IMR-90 (cell line): ENCODE measurements around the gene PAEP. TPM values are rescaled to one million over a fixed set of nuclear protein-coding genes. Genes with fewer than 3 reads are reported as not detected.
"Not testable (repeated sequence)": the region's sequence is repeated elsewhere in the genome, so short reads cannot be mapped to it uniquely, and the experiment has no call there.

ENCODE experiments used
- ATAC-seq: fragments of 200-7000 bp; cut with Tn5 transposase; 2 replicates; pipeline ENCODE4 v1.9.1; 2020; ENCODE audit warnings: low read depth, mild to moderate bottlenecking, moderate library complexity
- BruUV-seq: library from RNA; stranded (reverse); fragments of 400-500 nt; replicated peaks from 2 replicates; lab custom pipeline; 2021; lab: Mats Ljungman, UMichigan
- CTCF ChIA-PET: fragments of 300-600 bp; formaldehyde crosslinking; extraction: SDS; loops from one replicate; lab custom pipeline; 2021; ENCODE audit warnings: antibody characterized with exemption; lab: Yijun Ruan, JAX
- POLR2A ChIA-PET: fragments of 300-600 bp; sonication (Branson Sonifier 250); formaldehyde crosslinking; loops from one replicate; lab custom pipeline; 2022; ENCODE audit warnings: antibody characterized with exemption; ENCODE audit not compliant: unreplicated experiment; lab: Charles Lee
- DNase-seq: peaks from one replicate; pipeline ENCODE4 v3.0.0; 2013
- H2AFZ ChIP-seq: replicated peaks from 2 replicates; pipeline ENCODE3; 2013; ENCODE audit warnings: low read length, mild to moderate bottlenecking; ENCODE audit not compliant: poor library complexity
- H2AK5ac ChIP-seq: 2 replicates; pipeline ENCODE4 v1.6.1; 2013; ENCODE audit warnings: low read depth, low read length, inconsistent platforms
- H2AK9ac ChIP-seq: replicated peaks from 2 replicates; pipeline ENCODE3; 2013; ENCODE audit warnings: mild to moderate bottlenecking, low read depth, low read length, moderate library complexity; ENCODE audit not compliant: poor library complexity
- H2BK120ac ChIP-seq: 2 replicates; pipeline ENCODE4 v1.6.1; 2013; ENCODE audit warnings: low read depth, low read length, inconsistent platforms
- H2BK15ac ChIP-seq: 3 replicates; pipeline ENCODE4 v1.6.1; 2013; ENCODE audit warnings: low read depth, low read length, inconsistent platforms
- H2BK20ac ChIP-seq: 2 replicates; pipeline ENCODE4 v1.6.1; 2013; ENCODE audit warnings: low read depth, mild to moderate bottlenecking, inconsistent platforms, low read length, moderate library complexity
- H2BK5ac ChIP-seq: 2 replicates; pipeline ENCODE4 v1.6.1; 2013; ENCODE audit warnings: mild to moderate bottlenecking, low read depth, low read length, inconsistent platforms; ENCODE audit not compliant: poor library complexity, severe bottlenecking
- H3K14ac ChIP-seq: replicated peaks from 2 replicates; pipeline ENCODE4 v1.6.1; 2013; ENCODE audit warnings: low read depth, low read length, inconsistent platforms
- H3K18ac ChIP-seq: 2 replicates; pipeline ENCODE4 v1.6.1; 2013; ENCODE audit warnings: low read depth, low read length, control low read depth
- H3K23ac ChIP-seq: 2 replicates; pipeline ENCODE4 v1.6.1; 2013; ENCODE audit warnings: low read depth, low read length, inconsistent platforms
- H3K27ac ChIP-seq: 2 replicates; pipeline ENCODE4 v1.5.1; 2013; ENCODE audit warnings: mild to moderate bottlenecking, control low read depth, low read length; ENCODE audit not compliant: insufficient read depth
- H3K27me3 ChIP-seq: 2 replicates; pipeline ENCODE4 v1.6.1; 2013; ENCODE audit warnings: low read length; ENCODE audit not compliant: control insufficient read depth, insufficient read depth
- H3K36me3 ChIP-seq: 2 replicates; pipeline ENCODE4 v1.6.1; 2013; ENCODE audit warnings: low read length, mixed read lengths; ENCODE audit not compliant: control insufficient read depth, insufficient read depth
- H3K4ac ChIP-seq: 2 replicates; pipeline ENCODE4 v1.6.1; 2013; ENCODE audit warnings: low read depth, low read length, inconsistent platforms
- H3K4me1 ChIP-seq: 2 replicates; pipeline ENCODE4 v1.6.1; 2013; ENCODE audit warnings: low read length, mixed read lengths; ENCODE audit not compliant: control insufficient read depth, insufficient read depth
- H3K4me2 ChIP-seq: 2 replicates; pipeline ENCODE4 v1.6.1; 2013; ENCODE audit warnings: low read depth, mild to moderate bottlenecking, control low read depth, low read length, moderate library complexity
- H3K4me3 ChIP-seq: 2 replicates; pipeline ENCODE4 v1.5.1; 2013; ENCODE audit warnings: low read depth, mild to moderate bottlenecking, control low read depth, low read length, moderate library complexity; ENCODE audit not compliant: insufficient read depth
- H3K56ac ChIP-seq: 2 replicates; pipeline ENCODE4 v1.6.1; 2013; ENCODE audit warnings: low read length, inconsistent platforms; ENCODE audit not compliant: insufficient read depth; ENCODE audit errors: extremely low read depth
- H3K79me1 ChIP-seq, 2 experiments: 2 replicates each; pipeline ENCODE4 v1.6.1; 2013; ENCODE audit warnings: low read length in 2 of 2, inconsistent platforms in 1 of 2, low read depth in 1 of 2
- H3K9ac ChIP-seq: 2 replicates; pipeline ENCODE4 v1.6.1; 2013; ENCODE audit warnings: low read depth, low read length, control low read depth
- H3K9me1 ChIP-seq: 2 replicates; pipeline ENCODE4 v1.6.1; 2013; ENCODE audit warnings: low read length, inconsistent platforms; ENCODE audit not compliant: insufficient read depth
- H3K9me3 ChIP-seq: 2 replicates; pipeline ENCODE4 v1.6.1; 2013; ENCODE audit warnings: low read length; ENCODE audit not compliant: control insufficient read depth, insufficient read depth
- H4K20me1 ChIP-seq: 2 replicates; pipeline ENCODE4 v1.6.1; 2013; ENCODE audit warnings: low read length, inconsistent platforms; ENCODE audit not compliant: insufficient read depth
- H4K5ac ChIP-seq: 2 replicates; pipeline ENCODE4 v1.6.1; 2013; ENCODE audit warnings: mild to moderate bottlenecking, low read depth, low read length, control low read depth
- H4K8ac ChIP-seq, 2 experiments: 2 replicates each; pipeline ENCODE4 v1.6.1; 2013; ENCODE audit warnings: low read depth in 2 of 2, low read length in 2 of 2, control low read depth in 1 of 2, inconsistent platforms in 1 of 2
- H4K91ac ChIP-seq: 2 replicates; pipeline ENCODE4 v1.6.1; 2013; ENCODE audit warnings: low read depth, low read length, inconsistent platforms; ENCODE audit not compliant: insufficient read depth
- ELK1 ChIP-seq: fragments of 150-350 bp; IDR thresholded peaks from 2 replicates; pipeline ENCODE4 v1.6.1; 2016; ENCODE audit warnings: low read depth, mild to moderate bottlenecking, low read length, moderate library complexity, borderline replicate concordance
- SMC3 ChIP-seq: fragments of 150-350 bp; IDR thresholded peaks from 2 replicates; pipeline ENCODE4 v1.6.1; 2016; ENCODE audit warnings: low read depth, mild to moderate bottlenecking, antibody characterized with exemption, low read length, moderate library complexity
- WGBS, 2 experiments: methylation state at CpG; one replicate each; pipeline versions ENCODE4 v1.1.5 to v1.1.7; 2013; ENCODE audit warnings: missing lambda C conversion rate in 2 of 2; ENCODE audit not compliant: insufficient read length in 1 of 2; ENCODE audit errors: extremely low coverage in 2 of 2; 5-methylcytosine and 5-hydroxymethylcytosine counted together
- dilution Hi-C: fragments of 300-500 bp; cut with HindIII; formaldehyde crosslinking; loops from one replicate; pipeline ENCODE4 v1.14.3; 2018; ENCODE audit warnings: low sequenced_read_pairs; ENCODE audit not compliant: unreplicated experiment
- in situ Hi-C: fragments of 300-500 bp; cut with MboI; formaldehyde crosslinking; loops from 3 replicates; pipeline ENCODE4 v1.14.3; 2019; ENCODE audit warnings: low sequenced_read_pairs, inconsistent platforms, mixed read lengths
- intact Hi-C: fragments of 100-400 bp; cut with micrococcal nuclease; formaldehyde crosslinking; loops from 2 replicates; pipeline ENCODE4 v1.10.0; 2022
- polyA plus RNA-seq, 3 experiments: library from polyadenylated mRNA; depleted of rRNA; stranded (reverse); fragments of >200 nt; gene quantifications; 2 replicates each; pipeline ENCODE4 v1.2.3, GENCODE V29; 2012; ENCODE audit warnings: low replicate concordance in 1 of 3
- total RNA-seq: library from RNA; depleted of rRNA; stranded (reverse); fragments of >200 nt; gene quantifications from 2 replicates; pipeline ENCODE4 v1.2.3, GENCODE V29; 2012

The PAEP gene
- total and polyA plus RNA-seq, 2 of the 4 experiments (the other 2 are of a cell fraction) = not detected

GRCh38 chr9:135547756-135548736, 13.5 kb upstream of the PAEP start (continued):
- TF ChIP-seq ELK1 = no peak
- TF ChIP-seq SMC3 = no peak

- ATAC-seq, H4K8ac ChIP-seq, H4K5ac ChIP-seq, H2BK120ac ChIP-seq, POLR2A ChIA-PET, H3K27ac ChIP-seq, H2BK5ac ChIP-seq, CTCF ChIA-PET, H3K14ac ChIP-seq, H4K91ac ChIP-seq, H2AK5ac ChIP-seq, H3K27me3 ChIP-seq, H3K4me3 ChIP-seq, in situ Hi-C loops, dilution Hi-C loops, H3K23ac ChIP-seq, H3K56ac ChIP-seq, H2BK20ac ChIP-seq, H3K4me1 ChIP-seq, H3K9me3 ChIP-seq, H3K18ac ChIP-seq, H2BK15ac ChIP-seq, H4K20me1 ChIP-seq, H3K9me1 ChIP-seq, H3K4me2 ChIP-seq, H3K79me1 ChIP-seq, H3K36me3 ChIP-seq, intact Hi-C loops, BruUV-seq, H3K9ac ChIP-seq, H2AFZ ChIP-seq, DNase-seq, H3K4ac ChIP-seq, H2AK9ac ChIP-seq: not testable (repeated sequence)
- WGBS, 2 experiments = 60% methylated on average over 4 of the region's 28 CpGs; no CpG with 5 or more reads in 1 of the 2 experiments
Observed at GRCh38 chr9:135549478-135550343, 11.8 kb upstream of the PAEP start.
